ENCODE results near the gene BCAS3.

Gene BCAS3

GRCh38 chr17:61413661-61414126 is 736.0 kb downstream of the BCAS3 start:
- in situ Hi-C loops (cut with MboI; ENCODE audit: low pct_unique_long_range_greater_than_20kb, low sequenced_read_pairs): loop anchor here (25.0 kb wide), 2 partner anchors 149 to 424 kb away; no protein-coding TSS in a partner anchor
- DNase-seq: no peak

GRCh38 chr17:61414141-61414935 is 736.7 kb downstream of the BCAS3 start:
- in situ Hi-C loops (cut with MboI; ENCODE audit: low pct_unique_long_range_greater_than_20kb, low sequenced_read_pairs): loop anchor here (25.0 kb wide), 2 partner anchors 148 to 423 kb away; no protein-coding TSS in a partner anchor
- no peak for DNase-seq

GRCh38 chr17:61414936-61415251 is 737.2 kb downstream of the BCAS3 start:
- in situ Hi-C loops (cut with MboI; ENCODE audit: low pct_unique_long_range_greater_than_20kb, low sequenced_read_pairs): loop anchor here (25.0 kb wide), 2 partner anchors 147 to 422 kb away; no protein-coding TSS in a partner anchor

GRCh38 chr17:61415374-61416210 is 737.9 kb downstream of the BCAS3 start:
- in situ Hi-C loops (cut with MboI; ENCODE audit: low pct_unique_long_range_greater_than_20kb, low sequenced_read_pairs): loop anchor here (25.0 kb wide), 2 partner anchors 147 to 422 kb away; no protein-coding TSS in a partner anchor
- DNase-seq: no peak

More at GRCh38 chr17:61414936-61415251, 737.2 kb downstream of the BCAS3 start:
- DNase-seq: no peak

GRCh38 chr17:61416211-61416539 is 738.5 kb downstream of the BCAS3 start:
- DNase-seq: no peak
- in situ Hi-C loops (cut with MboI; ENCODE audit: low pct_unique_long_range_greater_than_20kb, low sequenced_read_pairs): loop anchor here (25.0 kb wide), 2 partner anchors 146 to 421 kb away; no protein-coding TSS in a partner anchor

- in situ Hi-C loops (cut with MboI; ENCODE audit: low pct_unique_long_range_greater_than_20kb, low sequenced_read_pairs): loop anchor here (25.0 kb wide), 2 partner anchors 146 to 421 kb away; no protein-coding TSS in a partner anchor
- DNase-seq: peak; percentile 87
Measured at GRCh38 chr17:61416540-61417363, 739.1 kb downstream of the BCAS3 start.

GRCh38 chr17:61418449-61418848 is 740.8 kb downstream of the BCAS3 start:
- in situ Hi-C loops (cut with MboI; ENCODE audit: low pct_unique_long_range_greater_than_20kb, low sequenced_read_pairs): loop anchor here (25.0 kb wide), 2 partner anchors 144 to 419 kb away; no protein-coding TSS in a partner anchor

GRCh38 chr17:61419496-61420046 is 741.9 kb downstream of the BCAS3 start:
- no peak for DNase-seq
- in situ Hi-C loops (cut with MboI; ENCODE audit: low pct_unique_long_range_greater_than_20kb, low sequenced_read_pairs): loop anchor here (25.0 kb wide), 2 partner anchors 143 to 418 kb away; no protein-coding TSS in a partner anchor

More at GRCh38 chr17:61418449-61418848, 740.8 kb downstream of the BCAS3 start:
- no peak for DNase-seq

GRCh38 chr17:61420052-61420451 is 742.4 kb downstream of the BCAS3 start:
- no peak for DNase-seq
- in situ Hi-C loops (cut with MboI; ENCODE audit: low pct_unique_long_range_greater_than_20kb, low sequenced_read_pairs): loop anchor here (25.0 kb wide), 2 partner anchors 142 to 417 kb away; no protein-coding TSS in a partner anchor

- in situ Hi-C loops (cut with MboI; ENCODE audit: low pct_unique_long_range_greater_than_20kb, low sequenced_read_pairs): loop anchor here (25.0 kb wide), 2 partner anchors 141 to 416 kb away; no protein-coding TSS in a partner anchor
- no peak for DNase-seq
Measured at GRCh38 chr17:61420745-61421398, 743.2 kb downstream of the BCAS3 start.

- DNase-seq: no peak
Measured at GRCh38 chr17:61421460-61421859, 743.8 kb downstream of the BCAS3 start.

GRCh38 chr17:61422116-61422799 is 744.6 kb downstream of the BCAS3 start:
- DNase-seq: no peak
- in situ Hi-C loops (cut with MboI; ENCODE audit: low pct_unique_long_range_greater_than_20kb, low sequenced_read_pairs): loop anchor here (25.0 kb wide), 2 partner anchors 140 to 415 kb away; no protein-coding TSS in a partner anchor

More at GRCh38 chr17:61421460-61421859, 743.8 kb downstream of the BCAS3 start:
- in situ Hi-C loops (cut with MboI; ENCODE audit: low pct_unique_long_range_greater_than_20kb, low sequenced_read_pairs): loop anchor here (25.0 kb wide), 2 partner anchors 141 to 416 kb away; no protein-coding TSS in a partner anchor

- DNase-seq: no peak
- in situ Hi-C loops (cut with MboI; ENCODE audit: low pct_unique_long_range_greater_than_20kb, low sequenced_read_pairs): loop anchor here (25.0 kb wide), 2 partner anchors 139 to 414 kb away; no protein-coding TSS in a partner anchor
Measured at GRCh38 chr17:61422869-61423268, 745.2 kb downstream of the BCAS3 start.

GRCh38 chr17:61423967-61424649 is 746.5 kb downstream of the BCAS3 start:
- in situ Hi-C loops (cut with MboI; ENCODE audit: low pct_unique_long_range_greater_than_20kb, low sequenced_read_pairs): loop anchor here (25.0 kb wide), 2 partner anchors 138 to 413 kb away; no protein-coding TSS in a partner anchor
- no peak for DNase-seq

- in situ Hi-C loops (cut with MboI; ENCODE audit: low pct_unique_long_range_greater_than_20kb, low sequenced_read_pairs): no loop called here
- DNase-seq: peak; percentile 26
Measured at GRCh38 chr17:61425682-61426481, 748.2 kb downstream of the BCAS3 start.
